ENCODE data around the gene TNRC18. TPM values are rescaled to one million over a fixed set of nuclear protein-coding genes. Genes with fewer than 3 reads are reported as not detected.
A peak's percentile ranks its signal among the peaks of the same experiment; 100 is the strongest.
"Not testable (repeated sequence)": the region's sequence is repeated elsewhere in the genome, so short reads cannot be mapped to it uniquely, and the experiment has no call there.

TNRC18 gene
- total RNA-seq, 4 donors from 2014 or later = 17.9 to 75.5 (median 48.4) TPM

GRCh38 chr7:5367661-5368060, 56.0 kb downstream of the TNRC18 start:
- 71 to 82% methylated on average over 5 of the region's 9 CpGs for WGBS, 2 donors
- DNase-seq = no peak
- Histone ChIP-seq H3K36me3 (peaks cover 11 to 84% (median 21%) of the 10 kb centered on the region in 3 donors), H3K9me3 (no peaks in the 10 kb centered on the region), H3K27ac (peak overlapping the region in 2 of 4 donors; percentile 5 to 61), H3K27me3 (no peaks in the 10 kb centered on the region), H3K4me1 (peaks cover 0 to 56% (median 0%) of the 10 kb centered on the region in 3 donors), H3K4me3 (no peak overlapping the region)
- TF ChIP-seq POLR2A (IDR thresholded peaks at IDR 0.05) (no peak), CTCF (IDR thresholded peaks at IDR 0.05) (no peak)
- intact Hi-C loops (cut with DNase I) = loop anchor here (10.0 kb wide), 1 partner anchor 77 kb away; no protein-coding TSS in a partner anchor

- not testable (repeated sequence) for H3K27me3 ChIP-seq, DNase-seq, H3K4me3 ChIP-seq, H3K9me3 ChIP-seq
- peak; percentile 61 to 88 (median 80) for TF ChIP-seq CTCF (IDR thresholded peaks at IDR 0.05)
- WGBS, 2 donors = 70% methylated on average over 11 to 12 of the region's 12 CpGs
- intact Hi-C loops (cut with DNase I) = loop anchor here (10.0 kb wide), 1 partner anchor 79 kb away; no protein-coding TSS in a partner anchor
- Histone ChIP-seq H3K4me1 (peaks cover 0 to 56% (median 0%) of the 10 kb centered on the region in 3 donors), H3K27ac (peak overlapping the region in 3 of 4 donors; percentile 5 to 61 (median 22)), H3K36me3 (peaks cover 24 to 84% (median 28%) of the 10 kb centered on the region in 3 donors)
Measured at GRCh38 chr7:5365976-5366625, 57.5 kb downstream of the TNRC18 start.

- intact Hi-C loops (cut with DNase I) = loop anchor here (10.0 kb wide), 1 partner anchor 81 kb away; no protein-coding TSS in a partner anchor
- Histone ChIP-seq H3K27ac (no peak overlapping the region), H3K27me3 (no peaks in the 10 kb centered on the region), H3K9me3 (no peaks in the 10 kb centered on the region), H3K4me3 (no peak overlapping the region), H3K4me1 (peaks cover 0 to 61% (median 0%) of the 10 kb centered on the region in 3 donors), H3K36me3 (peaks cover 25 to 84% (median 35%) of the 10 kb centered on the region in 3 donors)
- TF ChIP-seq POLR2A (IDR thresholded peaks at IDR 0.05) (no peak), CTCF (IDR thresholded peaks at IDR 0.05) (no peak)
- no peak for DNase-seq
- WGBS, 2 donors = 53 to 62% methylated on average over 8 of the region's 8 CpGs
Measured at GRCh38 chr7:5363729-5364128, 59.9 kb downstream of the TNRC18 start.

- H3K27ac ChIP-seq = no peak overlapping the region
- H3K36me3 ChIP-seq = peaks cover 31 to 89% (median 40%) of the 10 kb centered on the region in 3 donors
- intact Hi-C loops (cut with DNase I) = loop anchor here (10.0 kb wide), 1 partner anchor 82 kb away; no protein-coding TSS in a partner anchor
- peaks cover 0 to 63% (median 0%) of the 10 kb centered on the region in 3 donors for H3K4me1 ChIP-seq
- DNase-seq = no peak
- no peaks in the 10 kb centered on the region for H3K27me3 ChIP-seq
- no peak for TF ChIP-seq CTCF (IDR thresholded peaks at IDR 0.05)
- no peak for TF ChIP-seq POLR2A (IDR thresholded peaks at IDR 0.05)
- WGBS, 2 donors = 85 to 98% methylated on average over 8 of the region's 18 CpGs
- H3K4me3 ChIP-seq = no peak overlapping the region
- no peaks in the 10 kb centered on the region for H3K9me3 ChIP-seq
Measured at GRCh38 chr7:5362466-5362865, 61.2 kb downstream of the TNRC18 start.

GRCh38 chr7:5361446-5362127, 62.0 kb downstream of the TNRC18 start:
- H3K4me1 ChIP-seq = peaks cover 0 to 59% (median 0%) of the 10 kb centered on the region in 3 donors
- TF ChIP-seq POLR2A (IDR thresholded peaks at IDR 0.05) (no peak), CTCF (IDR thresholded peaks at IDR 0.05) (no peak)
- DNase-seq = no peak
- intact Hi-C loops (cut with DNase I) = loop anchor here (10.0 kb wide), 1 partner anchor 83 kb away; no protein-coding TSS in a partner anchor
- H3K27ac ChIP-seq = no peak overlapping the region
- no peaks in the 10 kb centered on the region for H3K27me3 ChIP-seq
- H3K4me3 ChIP-seq = no peak overlapping the region
- peaks cover 40 to 89% (median 48%) of the 10 kb centered on the region in 3 donors for H3K36me3 ChIP-seq
- 91 to 93% methylated on average over 8 to 11 of the region's 58 CpGs for WGBS, 2 donors
- H3K9me3 ChIP-seq = no peaks in the 10 kb centered on the region

Measured in esophagus squamous epithelium (tissue), 5 donors.